Cerebellar nuclear complex (tissue), 1 donor: ENCODE data around the gene GFRA1.
"Not testable (repeated sequence)": the region's sequence is repeated elsewhere in the genome, so short reads cannot be mapped to it uniquely, and the experiment has no call there.

Experiments
- DNase-seq, 2 experiments: peaks; one replicate each; lab custom pipeline; 2025; lab: John Stamatoyannopoulos, UW

The GFRA1 gene

DNA sequence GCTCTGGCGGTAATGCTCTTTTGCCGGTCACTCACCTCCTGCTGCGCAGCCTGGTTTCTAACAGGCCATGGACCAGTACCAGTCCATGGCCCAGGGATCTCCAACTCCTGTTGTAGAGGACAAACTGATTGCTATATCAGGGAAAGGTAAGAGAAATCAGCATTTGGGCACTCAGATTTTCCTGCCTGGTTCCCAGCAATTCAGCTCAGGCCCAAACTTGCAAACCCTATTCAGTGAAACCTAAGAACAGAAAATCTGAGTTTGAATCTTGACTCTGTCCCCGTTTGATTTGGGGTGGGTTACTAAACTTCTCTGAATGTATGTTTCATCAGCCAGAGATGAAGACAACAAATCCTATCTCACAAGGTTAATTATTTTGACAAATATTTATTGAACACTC, 77.4 kb downstream of the GFRA1 start:
- DNase-seq: no peak

DNA sequence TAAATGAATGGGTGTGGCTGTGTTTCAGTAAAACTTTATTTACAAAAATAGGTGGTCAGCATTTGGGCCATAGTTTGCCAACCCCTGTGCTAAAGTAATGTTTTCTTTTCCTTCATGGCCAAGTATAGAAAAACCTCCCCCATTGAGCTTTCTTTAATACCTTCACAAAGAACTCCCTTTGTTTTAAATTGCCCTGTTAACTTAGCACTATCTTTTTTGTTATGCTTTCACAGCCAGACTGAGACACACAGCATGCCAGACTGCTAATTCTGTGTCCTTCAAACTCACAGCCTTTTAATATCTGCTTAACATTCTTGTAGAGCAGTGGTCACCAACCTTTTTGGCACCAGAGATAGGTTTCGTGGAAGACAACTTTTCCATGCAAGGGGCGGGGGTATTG, 78.0 kb downstream of the GFRA1 start:
- no peak for DNase-seq

DNA sequence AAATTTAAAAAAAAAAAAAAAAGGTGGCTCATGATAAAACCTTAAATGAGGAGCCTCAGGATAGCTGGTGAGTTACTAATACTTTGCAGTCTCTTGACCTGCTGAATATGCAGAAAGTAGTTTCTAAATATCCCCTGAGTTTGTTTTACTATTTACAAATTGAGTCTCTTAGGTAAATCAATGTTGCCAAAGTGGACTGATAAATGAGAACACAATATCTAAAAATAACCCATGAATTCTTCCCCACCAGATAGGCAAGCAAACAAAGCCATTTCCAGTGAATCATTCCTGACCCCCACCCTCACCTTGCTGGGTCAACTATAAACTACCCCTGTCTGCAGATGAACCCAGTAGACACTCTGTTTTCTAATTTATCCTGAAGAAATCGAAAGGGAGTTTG, 78.9 kb downstream of the GFRA1 start:
- DNase-seq: no peak

DNA sequence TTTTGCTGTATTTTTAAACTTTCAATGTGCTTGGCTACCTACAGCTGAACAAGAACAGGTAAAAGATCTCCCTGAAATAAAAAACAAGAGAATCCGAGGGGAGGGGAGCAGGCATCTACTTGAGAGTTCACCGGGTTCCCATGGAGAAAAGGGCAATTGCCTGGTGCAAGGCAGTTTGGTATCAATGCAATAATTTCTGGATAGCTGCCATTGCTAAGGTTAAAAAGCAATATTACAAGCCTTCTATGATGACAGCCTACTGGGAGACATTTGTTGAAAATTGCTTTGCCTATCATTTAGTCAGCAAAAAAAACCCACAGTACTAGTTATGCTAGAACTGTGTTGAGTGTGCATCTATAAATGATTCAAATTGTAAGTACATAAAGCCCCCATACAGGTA, 82.1 kb downstream of the GFRA1 start:
- no peak for DNase-seq

DNA sequence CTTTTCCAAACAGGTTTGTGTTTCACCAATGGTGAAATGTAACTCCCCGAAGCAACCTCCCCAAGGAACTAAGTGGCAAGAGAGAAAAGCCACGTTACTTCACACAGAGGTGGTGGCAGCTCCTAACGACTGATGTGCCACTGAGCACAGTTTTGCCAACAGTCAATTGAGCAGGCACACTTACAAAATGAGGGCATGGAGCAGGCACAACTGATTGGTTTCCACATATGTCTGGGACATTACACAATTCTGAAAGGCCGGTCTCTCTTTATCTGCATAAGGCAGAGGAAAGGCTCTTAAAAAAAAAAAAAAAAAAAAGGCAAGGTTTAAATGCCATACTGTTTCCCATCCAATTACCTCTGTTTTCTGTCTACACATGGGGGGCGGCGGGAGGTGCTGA, 86.7 kb downstream of the GFRA1 start:
- no peak for DNase-seq

DNA sequence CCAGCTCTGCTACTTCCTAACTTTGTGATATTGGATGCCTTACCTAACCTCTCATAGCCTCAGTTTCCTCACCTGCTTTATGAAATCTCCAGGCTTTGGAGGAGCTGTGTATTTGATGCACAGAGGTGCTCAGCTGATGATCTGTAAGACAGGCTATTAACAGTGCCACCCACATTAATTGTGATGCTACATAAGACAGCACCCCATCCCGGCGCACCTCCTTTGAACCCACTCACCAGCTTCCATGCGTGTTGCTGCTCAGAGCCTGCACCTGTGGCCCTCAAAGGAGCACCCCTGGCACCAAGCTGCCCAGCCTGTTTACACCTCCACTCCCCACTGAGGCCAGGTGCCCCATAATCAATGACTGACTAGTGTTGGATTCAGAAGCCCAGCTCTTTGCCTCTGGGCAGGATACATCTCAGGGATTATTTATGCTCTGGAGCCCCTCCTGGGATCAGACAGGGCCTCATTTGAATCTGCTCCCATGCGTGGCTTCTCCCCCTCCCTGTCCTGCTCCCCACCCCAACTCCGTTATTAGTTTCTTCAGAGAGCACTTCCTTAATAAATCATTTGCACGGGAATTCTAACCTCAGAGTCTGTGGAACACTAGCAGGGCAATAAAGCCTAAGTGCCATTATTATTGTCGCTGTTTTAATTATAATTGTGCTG, 87.7 kb downstream of the GFRA1 start:
- DNase-seq: no peak

DNA sequence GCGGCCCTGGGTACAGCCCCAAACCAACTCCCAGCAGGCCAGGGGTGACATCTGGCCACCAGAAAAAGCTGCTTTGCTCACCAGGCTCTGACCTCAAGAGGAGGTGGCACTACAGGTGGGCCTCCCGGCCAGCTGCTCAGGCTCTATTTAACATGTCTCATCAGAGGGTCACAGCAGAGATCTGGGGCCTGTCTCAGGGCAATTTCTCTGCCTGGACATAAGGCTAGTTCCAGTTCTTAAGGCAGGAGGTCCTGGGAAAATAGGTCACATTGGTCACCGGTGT, 88.6 kb downstream of the GFRA1 start:
- DNase-seq: no peak

DNA sequence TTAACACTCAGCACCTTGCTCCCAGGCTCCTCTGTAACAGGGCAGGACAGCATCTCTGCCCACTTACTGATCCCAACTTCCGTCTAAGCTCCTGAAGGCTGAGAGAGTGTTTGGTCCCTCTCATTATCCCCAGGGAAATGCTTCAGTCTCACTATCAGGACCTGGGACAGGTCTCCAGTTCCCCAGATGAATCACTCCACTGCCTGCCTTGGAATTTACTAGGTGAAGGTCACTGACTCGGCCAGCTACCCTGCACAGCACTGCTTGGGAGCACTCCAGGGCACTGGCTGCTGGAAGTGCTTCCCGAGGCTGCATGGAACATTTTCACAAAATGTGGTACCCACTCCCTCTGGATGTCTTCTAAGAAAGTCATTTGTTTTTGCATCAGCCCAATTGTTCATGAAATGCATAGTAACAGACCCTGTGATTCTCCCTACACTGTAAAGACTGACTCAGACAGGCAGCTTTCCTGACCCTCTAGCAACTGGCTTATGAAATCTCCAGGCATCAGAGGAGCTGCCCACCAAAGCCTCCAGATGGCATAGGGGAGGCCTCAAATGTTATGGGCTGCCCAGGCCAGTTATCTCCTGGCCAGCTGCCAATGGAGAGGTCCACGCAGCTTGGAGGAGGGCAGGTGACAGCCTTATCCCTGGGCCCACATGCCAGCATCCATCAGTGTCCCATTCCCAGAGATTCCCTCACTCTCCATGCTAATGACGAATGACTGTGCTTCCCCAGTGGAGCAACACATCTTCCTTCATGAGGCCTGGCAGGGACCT, 89.1 kb downstream of the GFRA1 start:
- DNase-seq: no peak

DNA sequence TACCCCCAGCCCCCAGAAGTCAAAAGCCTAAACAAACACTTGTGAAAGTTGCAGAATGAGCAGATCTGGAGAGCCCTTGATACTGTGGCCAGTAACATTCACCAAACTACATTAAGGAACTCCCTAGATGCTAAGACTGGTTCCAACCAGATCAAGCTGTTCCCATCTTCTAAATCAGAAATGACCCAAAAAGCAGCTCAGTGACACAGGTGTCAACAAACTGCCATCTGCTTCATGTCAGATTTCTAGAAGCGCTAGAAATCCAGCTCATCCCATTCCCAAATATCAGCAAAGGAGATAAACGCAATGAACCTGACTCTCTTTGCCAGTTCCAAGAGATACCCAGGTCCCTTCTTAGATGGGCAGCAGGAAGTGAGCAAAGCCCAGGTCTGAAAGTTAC, 90.6 kb downstream of the GFRA1 start:
- no peak for DNase-seq

DNA sequence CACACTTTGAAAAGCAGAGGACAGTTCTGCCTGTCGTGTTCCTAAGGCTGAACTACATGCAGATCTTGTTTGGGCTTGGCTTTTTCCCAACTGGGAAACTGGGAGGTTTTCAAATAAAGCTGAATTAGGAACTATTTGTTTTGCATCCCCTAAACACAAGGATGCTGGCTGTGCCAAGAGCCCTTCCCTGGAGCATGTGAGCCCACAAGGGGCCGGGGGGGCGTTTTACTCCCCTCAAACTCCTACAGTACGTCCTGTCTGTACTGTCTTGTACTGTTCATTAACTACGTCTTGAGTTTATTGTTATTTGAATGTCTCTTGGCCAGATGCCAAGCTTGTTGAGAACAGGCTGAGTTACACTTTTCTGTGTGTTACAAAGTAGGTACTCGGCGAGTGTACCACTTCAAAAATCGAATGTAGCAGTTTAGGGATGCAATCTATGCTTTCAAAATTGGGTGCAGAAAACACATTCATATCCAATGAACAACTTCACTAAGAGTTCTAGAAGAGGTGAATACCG, 94.9 kb downstream of the GFRA1 start:
- DNase-seq: no peak

DNA sequence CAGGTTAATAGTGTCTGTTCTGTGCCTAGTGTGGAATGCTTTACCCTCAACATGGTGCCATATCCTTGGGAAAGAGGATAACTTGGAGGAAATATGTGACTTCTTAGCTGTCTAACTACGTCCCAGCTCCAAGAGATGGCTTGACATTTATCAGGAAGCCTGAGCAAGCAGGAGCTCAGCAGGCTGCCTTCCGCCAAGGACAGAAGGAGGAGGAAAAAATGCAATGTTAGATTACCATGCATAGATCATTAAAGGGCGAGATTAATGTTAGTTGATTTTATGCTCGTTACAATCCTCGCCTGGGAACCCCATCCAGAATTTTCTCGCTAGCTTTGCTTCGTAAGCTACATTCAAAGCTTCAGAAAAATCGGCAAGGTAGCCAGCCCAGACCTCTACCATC, 97.8 kb downstream of the GFRA1 start:
- DNase-seq: no peak

DNA sequence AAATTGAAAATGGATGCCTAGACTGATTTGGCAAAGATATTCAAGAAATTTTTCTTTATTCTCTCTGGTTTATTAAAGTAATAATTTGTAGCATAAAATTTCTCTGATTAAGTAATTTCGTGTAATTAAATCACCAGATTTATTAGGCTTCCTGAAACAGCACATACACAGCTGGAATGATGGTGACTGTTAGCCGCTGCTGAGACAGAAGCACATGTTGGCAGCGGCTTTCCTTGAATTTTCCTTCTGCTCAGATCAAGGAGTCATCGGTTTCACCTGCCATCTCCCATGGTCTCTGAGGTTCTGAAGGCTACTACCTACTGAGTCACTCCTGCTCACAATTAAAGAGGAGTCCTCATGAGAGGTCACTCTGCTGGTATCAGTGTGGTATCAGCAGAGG, 101.5 kb downstream of the GFRA1 start:
- no peak for DNase-seq

DNA sequence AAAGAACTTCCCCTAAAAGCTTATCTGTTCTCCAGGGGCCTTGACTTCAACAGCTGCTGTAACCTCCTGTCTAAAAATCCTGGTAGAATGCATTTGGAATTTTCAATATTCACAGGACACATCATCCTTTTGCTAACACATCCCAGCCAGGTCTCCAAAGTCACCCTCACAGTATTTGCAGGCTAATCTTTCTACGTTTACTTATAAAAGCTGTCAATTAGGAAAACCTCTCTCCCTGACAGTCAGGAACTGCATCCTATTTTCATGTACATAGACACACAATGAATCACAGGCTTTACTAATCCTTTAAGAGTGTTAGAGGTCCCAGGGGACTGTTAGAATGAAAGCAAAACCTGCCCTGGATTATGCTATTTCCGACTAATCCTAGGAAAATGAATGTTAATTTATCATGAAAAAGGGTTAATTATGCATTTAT, 102.2 kb downstream of the GFRA1 start:
- DNase-seq: no peak

DNA sequence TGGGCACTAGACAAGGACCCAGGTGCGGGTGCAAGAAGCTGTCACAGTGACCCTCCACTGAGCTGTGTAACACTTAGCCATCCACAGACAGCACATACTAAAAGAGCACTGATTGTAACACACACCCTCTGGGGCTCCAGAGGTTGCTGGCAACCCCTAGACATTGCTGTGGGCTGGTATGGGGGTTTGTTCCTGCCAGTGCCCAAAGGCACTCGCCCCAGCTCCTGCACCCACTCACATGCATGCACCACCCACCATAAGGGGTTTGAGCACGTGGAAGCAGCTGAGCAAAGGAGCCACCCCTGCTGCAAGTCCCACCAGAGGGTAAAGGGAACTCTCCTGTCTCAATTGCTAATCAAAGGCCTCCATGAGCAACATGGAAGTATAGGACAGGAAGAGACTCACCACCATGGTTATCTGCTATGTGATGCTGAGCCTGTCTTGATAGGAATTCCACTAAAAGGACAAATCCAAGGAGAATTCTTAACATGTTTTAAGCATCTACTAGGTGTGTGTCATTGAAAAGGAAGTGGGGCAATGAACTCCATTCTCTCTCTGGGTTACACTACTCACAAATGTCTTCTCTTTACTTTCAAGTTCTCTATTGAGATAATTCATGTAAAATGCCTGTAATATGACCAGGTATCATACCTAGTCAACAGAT, 103.1 kb downstream of the GFRA1 start:
- DNase-seq: no peak

DNA sequence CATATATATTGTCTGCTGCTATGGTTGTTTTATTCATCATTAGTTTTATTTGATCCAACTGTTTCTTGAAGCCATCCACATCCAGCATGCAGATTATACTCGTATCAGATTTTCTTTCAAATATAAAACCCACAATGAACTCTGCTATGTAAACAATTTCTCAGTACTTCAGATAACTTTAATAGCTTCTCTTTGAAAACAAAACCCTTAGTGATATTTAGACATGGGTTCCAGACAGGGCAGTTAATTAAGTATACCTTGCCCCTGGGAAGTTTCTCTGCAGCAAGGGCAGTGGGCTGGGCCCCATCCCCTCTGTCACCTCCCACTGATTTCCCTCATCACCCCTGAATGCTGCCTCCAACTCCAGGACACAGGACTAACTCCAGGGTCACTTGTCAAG, 104.3 kb downstream of the GFRA1 start:
- DNase-seq: no peak

DNA sequence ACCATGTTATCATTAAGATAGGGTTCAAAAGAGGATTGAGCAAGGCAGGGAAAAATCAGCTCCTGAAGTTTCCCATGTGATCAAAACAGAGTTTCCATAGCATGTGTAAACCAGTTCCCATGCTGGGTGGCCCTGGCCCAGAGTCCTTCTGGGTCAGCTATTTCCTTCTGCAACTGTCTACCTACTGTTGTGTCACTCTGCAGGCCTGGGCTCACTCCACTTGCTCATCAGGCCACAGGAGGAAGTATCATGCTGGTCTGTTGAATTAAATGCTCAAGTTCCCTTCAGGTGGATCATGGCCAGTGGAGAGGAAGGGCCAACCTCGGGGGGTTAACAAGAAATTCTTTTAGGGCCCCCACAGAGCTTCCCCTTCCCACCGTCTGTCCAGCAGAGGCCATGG, 104.7 kb downstream of the GFRA1 start:
- DNase-seq: no peak

DNA sequence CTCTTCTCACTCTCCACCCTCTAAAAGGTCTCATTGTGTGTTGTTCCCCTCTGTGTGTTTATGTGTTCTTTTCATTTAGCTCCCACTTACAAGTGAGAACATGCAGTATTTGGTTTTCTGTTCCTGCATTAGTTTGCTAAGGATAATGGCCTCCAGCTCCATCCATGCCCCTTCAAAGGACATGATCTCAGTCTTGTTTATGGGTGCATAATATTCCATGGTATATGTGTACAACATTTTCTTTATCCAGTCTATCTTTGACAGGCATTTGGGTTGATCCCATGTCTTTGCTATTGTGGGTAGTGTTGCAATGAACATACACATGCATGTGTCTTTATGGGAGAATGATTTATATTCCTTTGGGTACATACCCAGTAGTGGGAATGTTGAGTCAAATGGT, 107.1 kb downstream of the GFRA1 start:
- not testable (repeated sequence) for DNase-seq

DNA sequence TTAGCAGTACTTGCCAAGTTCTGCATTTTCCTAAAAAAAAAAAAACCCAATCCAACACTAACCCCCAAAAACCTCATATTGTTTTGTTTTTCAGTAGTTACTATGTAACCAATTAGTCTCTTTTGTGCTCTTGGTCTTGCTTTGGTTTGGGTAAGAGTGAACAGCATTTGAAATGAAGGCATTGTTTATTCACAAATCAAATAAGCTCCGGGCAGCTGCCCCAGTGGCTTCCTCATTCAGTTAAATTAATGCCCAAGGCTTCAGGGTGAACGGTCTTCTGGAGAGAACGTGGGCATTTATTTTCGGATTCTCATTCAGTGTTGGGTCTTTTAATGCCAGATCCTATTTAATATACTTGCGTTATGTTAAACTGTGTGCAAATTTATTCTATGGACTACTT, 108.7 kb downstream of the GFRA1 start:
- DNase-seq: no peak

DNA sequence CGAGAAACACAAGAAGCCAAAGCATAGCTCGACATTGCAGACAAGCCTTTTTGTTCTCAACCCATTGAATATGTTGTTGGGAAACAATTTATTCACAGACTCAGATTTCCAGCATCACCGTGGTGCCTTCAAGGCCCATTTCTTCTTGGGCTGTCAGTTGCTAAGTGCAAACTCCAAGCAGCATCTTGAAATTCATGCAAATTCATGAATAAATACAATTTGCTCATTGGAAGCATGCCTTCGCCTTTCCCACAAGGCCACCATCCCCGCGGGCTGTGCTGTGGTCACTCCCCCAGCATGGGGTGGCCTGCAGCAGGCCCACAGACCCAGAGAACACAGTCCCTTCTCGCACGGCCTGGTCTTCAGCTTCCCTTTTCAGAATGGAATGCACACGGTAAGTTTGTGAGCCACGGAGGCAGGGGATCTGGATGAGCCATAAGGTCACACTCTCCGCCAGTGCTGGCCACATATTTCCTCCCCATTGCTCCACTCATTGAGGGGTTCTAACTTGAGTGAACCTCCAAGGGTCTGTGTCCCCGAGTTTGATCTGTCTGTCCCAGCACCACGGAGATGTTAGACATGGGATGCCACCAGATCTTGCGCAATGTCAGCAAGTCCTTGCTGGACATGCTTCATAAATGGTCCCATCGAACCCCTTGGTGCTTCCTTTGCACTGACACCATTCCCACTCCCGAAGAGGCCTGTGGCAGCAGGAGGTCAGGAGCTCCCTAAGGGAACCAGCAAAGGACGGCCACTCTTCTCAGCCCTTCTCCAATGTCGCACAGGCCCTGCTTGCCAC, 109.5 kb downstream of the GFRA1 start:
- no peak for DNase-seq

DNA sequence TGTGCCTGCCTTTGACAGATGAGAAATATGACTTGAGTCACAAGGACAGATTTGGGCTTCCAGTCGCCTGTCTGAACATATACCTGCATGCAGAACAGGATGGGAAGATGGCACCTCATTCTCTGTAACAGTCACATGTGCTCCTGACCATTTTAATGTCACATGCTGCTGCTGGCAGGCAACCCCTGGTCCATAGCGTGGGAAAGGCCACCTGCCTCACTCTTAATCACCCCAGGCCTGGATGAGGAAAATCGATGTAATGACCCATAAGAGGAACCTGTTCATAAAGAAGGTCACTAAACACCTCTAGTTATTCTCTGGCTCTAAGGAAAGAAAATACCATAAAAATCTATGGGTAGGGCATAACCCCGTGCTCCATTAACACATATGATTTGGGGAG, 110.2 kb downstream of the GFRA1 start:
- DNase-seq: no peak

DNA sequence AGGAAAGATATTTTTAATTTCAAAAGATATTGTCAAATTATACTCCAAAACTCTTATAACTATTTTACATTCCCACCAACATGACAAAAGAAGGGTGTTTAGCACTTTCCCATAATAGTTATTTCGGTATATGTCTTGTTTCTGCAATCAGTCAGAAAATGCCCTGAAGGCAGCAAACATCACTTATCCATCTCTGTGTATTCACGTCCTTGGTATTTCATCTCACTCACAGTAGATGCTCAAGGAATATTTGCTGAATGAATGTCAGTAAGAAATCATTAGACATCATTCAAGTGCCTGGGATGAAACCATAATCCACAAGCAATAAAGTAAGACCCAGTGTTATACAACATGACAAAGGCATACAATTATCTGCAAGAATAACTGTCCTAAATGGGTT, 112.7 kb downstream of the GFRA1 start:
- no peak for DNase-seq

DNA sequence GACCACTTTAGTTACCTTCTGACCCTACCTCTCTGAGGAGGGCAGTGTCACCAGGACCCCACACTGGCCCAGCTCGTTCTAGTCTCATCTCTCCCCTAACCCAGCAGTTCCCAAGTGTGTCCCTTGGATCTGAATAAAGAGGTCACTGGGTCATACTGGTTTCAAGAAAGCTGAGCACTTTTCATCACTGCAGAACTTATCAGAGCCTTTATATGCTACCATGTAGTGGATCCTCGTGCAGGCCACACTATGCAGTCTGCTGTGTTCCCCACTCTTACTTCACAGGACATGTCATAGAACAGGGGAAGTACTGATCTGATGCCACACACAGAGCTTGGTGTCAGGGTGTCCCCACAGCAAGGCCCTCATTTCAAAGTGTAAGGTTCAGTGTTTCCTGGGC, 113.8 kb downstream of the GFRA1 start:
- DNase-seq: no peak

DNA sequence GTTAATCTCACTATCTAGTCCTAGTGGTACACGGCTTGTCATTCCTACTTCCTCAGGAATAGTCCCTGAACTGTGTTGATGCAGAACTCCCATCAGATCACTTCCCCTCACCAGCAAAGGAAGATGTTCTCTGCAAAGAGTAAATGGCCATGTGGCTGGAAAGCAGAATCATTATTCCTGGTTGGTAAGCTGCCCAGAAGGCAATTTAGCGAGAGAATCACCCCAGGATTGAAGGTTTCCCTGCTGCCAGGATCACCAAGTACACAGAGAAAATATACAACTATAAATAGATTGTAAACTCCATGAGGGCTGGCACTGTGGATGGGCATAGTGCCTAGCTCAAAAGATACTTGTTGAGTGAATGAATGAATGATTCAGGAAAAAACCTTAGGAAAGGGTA, 115.0 kb downstream of the GFRA1 start:
- no peak for DNase-seq
